CD4-positive, CD25-positive, alpha-beta regulatory T cell (primary cell): ENCODE results near the gene TNRC6A. TPM values are rescaled to one million over a fixed set of nuclear protein-coding genes. Genes with fewer than 3 reads are reported as not detected.
A peak's percentile ranks its signal among the peaks of the same experiment; 100 is the strongest.

Experiments used
- ATAC-seq, 2 donors: fragments of 150-1000 bp; cut with Tn5 transposase; one replicate each; pipeline ENCODE4 v1.10.0; 2021; ENCODE audit warnings: low read depth in 2 of 2, moderate number of reproducible peaks in 2 of 2, moderate library complexity in 1 of 2
- DNase-seq, 3 donors: peaks; one replicate each; pipeline versions ENCODE4 v3.0.0 to v3.0.0-alpha.2; 2012 to 2022; ENCODE audit warnings: mixed read lengths in 1 of 3
- H3K27ac ChIP-seq: one replicate; pipeline ENCODE4 v1.7.0; 2013; ENCODE audit warnings: mild to moderate bottlenecking, low read length; ENCODE audit not compliant: insufficient read depth, poor library complexity, severe bottlenecking
- H3K27me3 ChIP-seq: one replicate; pipeline ENCODE4 v1.7.0; 2013; ENCODE audit warnings: low read length; ENCODE audit not compliant: control insufficient read depth, insufficient read depth
- H3K36me3 ChIP-seq: one replicate; pipeline ENCODE4 v1.7.0; 2013; ENCODE audit warnings: mild to moderate bottlenecking, low read length, moderate library complexity; ENCODE audit not compliant: control insufficient read depth, insufficient read depth
- H3K4me1 ChIP-seq: 2 replicates; pipeline ENCODE4 v1.7.0; 2013; ENCODE audit warnings: mild to moderate bottlenecking, low read length; ENCODE audit not compliant: insufficient read depth, control insufficient read depth, poor library complexity, severe bottlenecking
- H3K4me3 ChIP-seq: one replicate; pipeline ENCODE4 v1.7.0; 2013; ENCODE audit warnings: low read depth, mild to moderate bottlenecking, low read length, moderate library complexity
- H3K9me3 ChIP-seq, 2 experiments: 1 replicate in 1 of 2; 2 replicates in 1 of 2; pipeline ENCODE4 v1.7.0; 2013; ENCODE audit warnings: low read length in 2 of 2, mild to moderate bottlenecking in 1 of 2, moderate library complexity in 1 of 2; ENCODE audit not compliant: control insufficient read depth in 2 of 2
- H3K27ac Mint-ChIP-seq, 3 donors: one replicate each; pipeline ENCODE4 v1.8.0; 2020 to 2022; ENCODE audit warnings: mild to moderate bottlenecking in 3 of 3, mixed read lengths in 3 of 3, moderate library complexity in 2 of 3
- H3K27me3 Mint-ChIP-seq: one replicate; pipeline ENCODE4 v1.8.0; 2022; ENCODE audit warnings: mild to moderate bottlenecking, mixed read lengths
- H3K36me3 Mint-ChIP-seq: one replicate; pipeline ENCODE4 v1.8.0; 2020; ENCODE audit warnings: mixed read lengths
- H3K4me1 Mint-ChIP-seq, 4 donors: one replicate each; pipeline ENCODE4 v1.8.0; 2020 to 2022; ENCODE audit warnings: mixed read lengths in 4 of 4, mild to moderate bottlenecking in 1 of 4
- H3K4me3 Mint-ChIP-seq, 4 donors: one replicate each; pipeline ENCODE4 v1.8.0; 2020 to 2022; ENCODE audit warnings: mild to moderate bottlenecking in 4 of 4, mixed read lengths in 4 of 4, moderate library complexity in 3 of 4
- H3K9me3 Mint-ChIP-seq, 7 donors: one replicate each; pipeline ENCODE4 v1.8.0; 2020 to 2022; ENCODE audit warnings: mixed read lengths in 7 of 7, mild to moderate bottlenecking in 3 of 7, moderate library complexity in 2 of 7
- polyA plus RNA-seq, 4 donors: library from polyadenylated mRNA; unstranded; fragments of 300-500 nt; fragmentation: Illumina TruSeq; gene quantifications; one replicate each; pipeline ENCODE4 v1.2.3, GENCODE V29; 2021
- total RNA-seq: library from RNA; stranded (reverse); gene quantifications from one replicate; pipeline ENCODE4 v1.2.3, GENCODE V29; 2022

TNRC6A gene
- total and polyA plus RNA-seq, 5 donors from 2014 or later, result 7.2 to 89.0 (median 10.4) TPM

DNA sequence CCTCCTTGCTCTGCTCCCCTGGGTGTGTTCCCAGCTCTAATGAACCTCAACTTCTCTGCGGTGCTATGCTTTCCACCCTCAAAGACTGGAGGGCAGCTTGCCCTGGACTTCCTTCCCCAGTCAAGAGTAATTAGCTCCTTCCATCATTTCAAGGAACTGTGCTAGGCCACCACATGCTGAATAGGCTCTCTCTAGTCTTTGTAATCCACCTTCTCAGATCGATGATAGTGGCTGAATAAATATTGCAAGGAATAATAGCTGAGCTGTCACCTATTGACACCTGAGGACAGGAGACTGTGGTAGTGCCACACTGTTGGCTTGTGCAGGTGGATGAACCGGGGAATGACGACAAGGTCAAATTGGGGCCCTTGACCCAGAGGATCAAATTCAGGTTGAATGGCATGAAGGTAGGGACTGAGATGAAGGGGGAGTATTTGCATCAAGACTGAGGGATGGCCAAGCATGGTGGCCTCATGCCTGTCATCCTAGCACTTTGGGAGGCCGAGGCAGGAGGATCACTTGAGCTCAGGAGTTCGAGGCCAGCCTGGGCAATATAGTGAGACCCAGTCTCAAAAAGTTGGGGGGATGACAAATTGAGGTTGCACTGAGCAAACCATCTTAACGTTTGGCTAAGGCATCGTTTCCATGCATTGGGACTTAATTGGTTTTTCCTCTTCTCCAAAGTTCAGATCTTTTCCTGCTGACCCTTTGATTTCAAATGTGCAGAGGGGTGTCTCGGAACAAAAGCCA lies 97.5 kb downstream of the TNRC6A start:
- Histone ChIP-seq H3K4me1 (no peaks in the 10 kb centered on the region), H3K27ac (no peak overlapping the region), H3K4me3 (no peak overlapping the region), H3K36me3 (peaks cover 48% of the 10 kb centered on the region), H3K9me3 (no peaks in the 10 kb centered on the region), H3K27me3 (no peaks in the 10 kb centered on the region)
- no peaks in the 10 kb centered on the region for H3K27me3 Mint-ChIP-seq
- ATAC-seq (no peak), DNase-seq (no peak)
- no peaks in the 10 kb centered on the region for H3K9me3 Mint-ChIP-seq
- H3K4me3 Mint-ChIP-seq, result no peak overlapping the region
- no peak overlapping the region for H3K27ac Mint-ChIP-seq
- peaks cover 40% of the 10 kb centered on the region for H3K36me3 Mint-ChIP-seq
- H3K4me1 Mint-ChIP-seq, result no peaks in the 10 kb centered on the region

DNA sequence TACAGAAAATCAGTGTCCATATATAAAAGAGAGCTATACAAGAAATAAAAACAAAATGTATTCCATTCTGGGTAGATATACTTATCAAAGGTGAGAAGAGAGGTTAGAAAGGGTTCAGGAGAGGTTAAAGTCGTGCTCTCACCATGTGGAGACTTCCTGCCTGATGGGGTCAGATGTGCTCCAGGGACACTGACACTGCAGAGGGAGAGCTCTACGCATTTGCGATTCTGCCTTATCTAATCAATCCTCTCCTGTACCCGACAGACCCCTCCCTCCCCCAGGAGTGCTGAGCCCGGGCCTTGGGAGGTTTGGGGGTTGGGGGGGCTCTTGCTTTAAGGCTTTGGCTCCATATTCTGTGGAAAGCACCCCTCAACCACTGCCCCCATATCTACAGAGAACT lies 99.7 kb downstream of the TNRC6A start:
- DNase-seq, result no peak
- H3K27ac Mint-ChIP-seq, result no peak overlapping the region
- H3K27ac ChIP-seq, result no peak overlapping the region
- no peaks in the 10 kb centered on the region for H3K9me3 Mint-ChIP-seq
- H3K9me3 ChIP-seq, result no peaks in the 10 kb centered on the region
- no peak overlapping the region for H3K4me3 ChIP-seq
- H3K4me1 Mint-ChIP-seq, result no peaks in the 10 kb centered on the region
- H3K27me3 ChIP-seq, result no peaks in the 10 kb centered on the region
- no peaks in the 10 kb centered on the region for H3K4me1 ChIP-seq
- peaks cover 30% of the 10 kb centered on the region for H3K36me3 Mint-ChIP-seq
- peaks cover 26% of the 10 kb centered on the region for H3K36me3 ChIP-seq
- H3K4me3 Mint-ChIP-seq, result no peak overlapping the region
- no peak for ATAC-seq
- H3K27me3 Mint-ChIP-seq, result no peaks in the 10 kb centered on the region

DNA sequence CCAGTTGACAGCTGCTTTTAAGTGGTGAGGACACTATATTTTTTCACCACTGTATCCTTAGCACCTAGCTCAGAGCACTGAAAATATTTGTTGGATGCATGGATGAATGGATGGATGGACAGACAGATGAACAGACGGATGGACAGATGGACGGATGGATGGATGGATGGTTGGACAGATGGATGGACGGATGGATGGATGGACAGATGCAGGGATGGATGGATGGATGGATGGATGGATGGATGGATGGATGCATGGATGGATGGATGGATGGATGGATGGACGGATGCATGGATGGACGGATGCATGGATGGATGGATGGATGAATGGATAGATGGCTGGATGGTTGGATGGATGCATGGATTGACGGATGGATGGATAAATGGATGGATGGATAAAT lies 103.9 kb downstream of the TNRC6A start:
- Histone ChIP-seq H3K36me3 (peaks cover under 1% of the 10 kb centered on the region), H3K4me3 (no peak overlapping the region), H3K27ac (no peak overlapping the region), H3K4me1 (no peaks in the 10 kb centered on the region), H3K27me3 (no peaks in the 10 kb centered on the region), H3K9me3 (no peaks in the 10 kb centered on the region)
- Mint-ChIP-seq H3K27ac (no peak overlapping the region), H3K9me3 (no peaks in the 10 kb centered on the region), H3K4me1 (no peaks in the 10 kb centered on the region), H3K4me3 (no peak overlapping the region), H3K27me3 (no peaks in the 10 kb centered on the region), H3K36me3 (peaks cover 15% of the 10 kb centered on the region)
- DNase-seq (no peak), ATAC-seq (no peak)

DNA sequence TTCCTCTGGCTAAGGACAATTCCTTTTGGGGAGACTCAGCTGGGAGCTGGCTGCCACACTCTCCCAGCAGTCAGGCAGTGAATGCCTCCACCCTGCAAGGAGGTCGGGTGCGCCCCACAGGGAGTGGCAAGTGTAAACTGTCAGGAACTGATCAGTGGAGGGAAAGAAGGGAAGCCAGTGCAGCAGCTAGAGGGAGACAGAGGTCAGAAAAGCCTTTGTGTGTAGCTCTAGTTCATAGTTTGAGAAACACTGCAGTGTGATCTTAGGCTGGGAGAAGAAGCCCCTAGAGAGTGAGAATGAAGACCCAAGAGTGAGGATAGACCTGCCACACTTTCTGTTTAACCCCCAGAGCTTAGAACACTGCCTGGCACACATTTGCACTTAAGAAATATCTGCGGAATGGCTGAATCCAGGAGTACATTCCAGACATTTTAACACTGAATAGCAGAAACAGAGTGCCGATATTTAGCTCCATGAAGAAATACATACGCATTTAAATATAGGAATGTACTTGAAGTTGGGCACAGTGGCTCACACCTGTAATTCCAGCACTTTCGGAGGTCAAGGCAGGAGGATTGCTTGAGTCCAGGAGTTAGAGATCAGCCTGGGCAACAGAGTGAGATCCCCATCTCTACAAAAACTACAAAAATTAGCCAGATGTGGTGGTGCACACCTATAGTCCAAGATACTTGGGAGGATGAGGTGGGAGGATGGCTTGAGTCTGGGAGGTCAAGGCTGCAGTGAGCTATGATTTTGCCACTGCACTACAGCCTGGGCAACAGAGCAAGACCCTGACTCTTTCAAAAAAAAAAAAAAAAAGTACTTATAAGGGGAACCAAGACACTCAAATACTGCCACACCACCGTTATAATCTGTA lies 105.2 kb downstream of the TNRC6A start:
- Histone ChIP-seq H3K4me1 (no peaks in the 10 kb centered on the region), H3K27ac (no peak overlapping the region), H3K4me3 (no peak overlapping the region), H3K9me3 (no peaks in the 10 kb centered on the region), H3K36me3 (no peaks in the 10 kb centered on the region), H3K27me3 (no peaks in the 10 kb centered on the region)
- Mint-ChIP-seq H3K9me3 (no peaks in the 10 kb centered on the region), H3K27me3 (no peaks in the 10 kb centered on the region), H3K4me3 (no peak overlapping the region), H3K4me1 (no peaks in the 10 kb centered on the region), H3K36me3 (peaks cover 15% of the 10 kb centered on the region), H3K27ac (no peak overlapping the region)
- peak in 1 of 3 donors; percentile 24 for DNase-seq
- ATAC-seq, result no peak

DNA sequence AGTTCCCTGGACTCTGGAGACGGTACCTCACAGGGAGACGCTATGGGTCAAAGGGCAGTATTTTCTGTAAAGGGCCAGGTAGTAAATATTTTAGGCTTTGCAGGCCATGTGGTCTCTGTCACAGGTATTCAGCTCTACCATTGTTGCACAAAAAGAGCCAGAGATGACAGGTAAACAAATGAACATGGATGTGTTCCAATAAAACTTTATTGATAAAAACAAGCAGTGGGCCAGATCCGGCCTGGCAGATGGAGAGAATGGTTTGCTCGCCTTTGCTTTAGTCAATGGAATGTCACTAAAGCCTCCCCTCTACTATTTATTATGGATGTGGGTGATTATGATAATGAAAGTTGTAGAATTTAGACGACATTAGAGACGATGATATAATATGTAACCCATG lies 107.4 kb downstream of the TNRC6A start:
- Mint-ChIP-seq H3K36me3 (peaks cover 14% of the 10 kb centered on the region), H3K4me3 (no peak overlapping the region), H3K4me1 (no peaks in the 10 kb centered on the region), H3K27me3 (no peaks in the 10 kb centered on the region), H3K27ac (no peak overlapping the region), H3K9me3 (no peaks in the 10 kb centered on the region)
- Histone ChIP-seq H3K9me3 (no peaks in the 10 kb centered on the region), H3K27me3 (no peaks in the 10 kb centered on the region), H3K27ac (no peak overlapping the region), H3K4me3 (no peak overlapping the region), H3K4me1 (no peaks in the 10 kb centered on the region), H3K36me3 (no peaks in the 10 kb centered on the region)
- DNase-seq (no peak), ATAC-seq (no peak)

DNA sequence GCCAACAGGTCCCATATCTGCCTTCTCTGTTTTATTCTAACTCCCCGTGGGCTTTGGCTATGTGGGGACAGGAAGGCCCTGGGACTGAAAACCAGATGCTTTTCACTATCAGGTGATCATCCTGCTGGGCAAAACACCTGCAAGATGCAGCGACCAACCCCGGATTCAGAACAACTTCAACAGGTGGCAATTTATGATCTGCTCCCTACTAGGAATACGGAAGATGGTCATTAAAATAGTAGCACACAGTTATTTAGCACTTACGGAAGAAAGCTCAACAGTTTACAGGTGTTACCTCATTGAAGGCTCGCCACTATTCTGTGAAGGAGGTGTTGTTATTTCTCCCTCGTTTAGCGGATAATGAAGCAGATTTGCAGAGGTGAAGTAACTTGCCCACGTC lies 108.5 kb downstream of the TNRC6A start:
- H3K27ac Mint-ChIP-seq, result no peak overlapping the region
- Histone ChIP-seq H3K4me3 (no peak overlapping the region), H3K27me3 (no peaks in the 10 kb centered on the region), H3K9me3 (no peaks in the 10 kb centered on the region), H3K27ac (no peak overlapping the region), H3K36me3 (no peaks in the 10 kb centered on the region), H3K4me1 (no peaks in the 10 kb centered on the region)
- no peaks in the 10 kb centered on the region for H3K4me1 Mint-ChIP-seq
- DNase-seq (no peak), ATAC-seq (no peak)
- no peak overlapping the region for H3K4me3 Mint-ChIP-seq
- H3K36me3 Mint-ChIP-seq, result peaks cover 10% of the 10 kb centered on the region
- H3K27me3 Mint-ChIP-seq, result no peaks in the 10 kb centered on the region
- H3K9me3 Mint-ChIP-seq, result no peaks in the 10 kb centered on the region

DNA sequence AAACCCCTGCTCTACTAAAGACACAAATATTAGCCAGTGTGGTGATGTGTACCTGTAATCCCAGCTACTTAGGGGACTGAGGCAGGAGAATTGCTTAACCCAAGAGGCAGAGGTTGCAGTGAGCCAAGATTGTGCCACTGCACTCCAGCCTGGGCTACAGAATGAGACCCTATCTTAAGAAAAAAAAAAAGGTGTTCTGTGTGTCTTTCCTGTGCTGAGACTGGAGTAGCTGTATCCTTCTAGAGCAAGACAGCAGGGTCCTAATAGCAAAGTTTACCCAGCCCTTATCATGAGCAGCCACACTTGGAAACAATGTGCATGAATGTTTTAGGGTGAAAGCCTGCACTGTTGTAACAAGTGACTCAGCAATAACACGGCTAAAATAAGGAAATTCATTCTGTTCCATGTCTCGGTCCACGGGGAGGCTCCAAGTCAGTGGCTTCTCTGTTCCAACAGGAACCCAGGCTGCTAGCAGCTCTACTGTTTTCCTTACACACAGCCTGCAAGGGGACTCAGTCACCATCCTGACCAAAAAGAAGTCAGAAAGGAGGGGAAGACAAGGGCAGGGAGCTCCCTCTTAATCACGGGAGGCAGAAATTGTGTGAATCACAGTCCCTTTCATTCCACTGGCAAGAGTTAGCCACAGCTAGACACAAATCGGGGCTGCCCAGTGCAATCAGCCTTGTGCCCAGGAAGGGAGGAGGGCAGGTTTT lies 109.3 kb downstream of the TNRC6A start:
- H3K4me3 ChIP-seq, result no peak overlapping the region
- Mint-ChIP-seq H3K27me3 (no peaks in the 10 kb centered on the region), H3K4me1 (no peaks in the 10 kb centered on the region), H3K27ac (no peak overlapping the region), H3K9me3 (no peaks in the 10 kb centered on the region), H3K36me3 (peaks cover 12% of the 10 kb centered on the region), H3K4me3 (no peak overlapping the region)
- no peaks in the 10 kb centered on the region for H3K9me3 ChIP-seq
- ATAC-seq (no peak), DNase-seq (no peak)
- no peaks in the 10 kb centered on the region for H3K4me1 ChIP-seq
- H3K27ac ChIP-seq, result no peak overlapping the region
- H3K27me3 ChIP-seq, result no peaks in the 10 kb centered on the region
- H3K36me3 ChIP-seq, result no peaks in the 10 kb centered on the region
